ENCODE data around the gene RABGAP1L.

GRCh38 chr1:174829990-174830389 is 670.7 kb downstream of the RABGAP1L start:
- TF ChIP-seq, protein P1, sequence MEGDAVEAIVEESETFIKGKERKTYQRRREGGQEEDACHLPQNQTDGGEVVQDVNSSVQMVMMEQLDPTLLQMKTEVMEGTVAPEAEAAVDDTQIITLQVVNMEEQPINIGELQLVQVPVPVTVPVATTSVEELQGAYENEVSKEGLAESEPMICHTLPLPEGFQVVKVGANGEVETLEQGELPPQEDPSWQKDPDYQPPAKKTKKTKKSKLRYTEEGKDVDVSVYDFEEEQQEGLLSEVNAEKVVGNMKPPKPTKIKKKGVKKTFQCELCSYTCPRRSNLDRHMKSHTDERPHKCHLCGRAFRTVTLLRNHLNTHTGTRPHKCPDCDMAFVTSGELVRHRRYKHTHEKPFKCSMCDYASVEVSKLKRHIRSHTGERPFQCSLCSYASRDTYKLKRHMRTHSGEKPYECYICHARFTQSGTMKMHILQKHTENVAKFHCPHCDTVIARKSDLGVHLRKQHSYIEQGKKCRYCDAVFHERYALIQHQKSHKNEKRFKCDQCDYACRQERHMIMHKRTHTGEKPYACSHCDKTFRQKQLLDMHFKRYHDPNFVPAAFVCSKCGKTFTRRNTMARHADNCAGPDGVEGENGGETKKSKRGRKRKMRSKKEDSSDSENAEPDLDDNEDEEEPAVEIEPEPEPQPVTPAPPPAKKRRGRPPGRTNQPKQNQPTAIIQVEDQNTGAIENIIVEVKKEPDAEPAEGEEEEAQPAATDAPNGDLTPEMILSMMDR (IDR thresholded peaks at IDR 0.05; ENCODE audit: low read depth, low read length, missing input control) = no peak
- TF ChIP-seq JUND (IDR thresholded peaks at IDR 0.05) = no peak
- TF ChIP-seq MAX (IDR thresholded peaks at IDR 0.05) = no peak
- TF ChIP-seq RXRA (IDR thresholded peaks at IDR 0.05) = no peak

Data from liver (tissue), 3 donors.